OCI-LY1 (cell line): Measurements from ENCODE around the gene FGF14.

Experiments used
- EZH2 ChIP-seq: fragments of 200-600 bp; sonication (generic), shearing (Covaris generic); IDR thresholded peaks from 2 replicates; pipeline ENCODE4 v1.8.0; 2017; ENCODE audit warnings: borderline replicate concordance, mixed run types, mild to moderate bottlenecking, antibody characterized with exemption, low read length, moderate library complexity, mixed read lengths
- TF ChIP-seq, protein P1 (sequence below): fragments of 200-600 bp; sonication (generic), shearing (Covaris generic); IDR thresholded peaks from 2 replicates; pipeline ENCODE4 v1.5.1; 2017; ENCODE audit warnings: mild to moderate bottlenecking, antibody characterized with exemption, low read length, moderate library complexity, mixed read lengths

DNA sequence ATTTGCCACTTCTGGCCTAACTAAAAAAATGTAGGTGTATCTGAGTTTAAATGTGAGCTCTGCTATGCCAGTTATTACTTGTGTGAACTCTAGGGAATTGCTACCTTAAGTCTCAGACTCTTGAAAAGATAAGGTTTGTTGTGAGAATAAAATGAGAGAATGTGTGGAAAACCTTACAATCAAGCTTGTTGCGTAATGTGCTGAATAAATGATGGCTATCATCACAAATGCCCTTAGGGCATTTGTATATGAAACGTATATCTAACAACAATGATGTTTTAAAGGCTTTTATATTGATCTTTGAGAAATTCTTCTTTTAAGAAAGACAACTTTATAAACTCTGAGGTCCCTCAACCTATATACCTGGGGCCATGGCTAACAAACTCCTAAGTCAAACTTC, 564.6 kb downstream of the FGF14 start:
- TF ChIP-seq, protein P1, sequence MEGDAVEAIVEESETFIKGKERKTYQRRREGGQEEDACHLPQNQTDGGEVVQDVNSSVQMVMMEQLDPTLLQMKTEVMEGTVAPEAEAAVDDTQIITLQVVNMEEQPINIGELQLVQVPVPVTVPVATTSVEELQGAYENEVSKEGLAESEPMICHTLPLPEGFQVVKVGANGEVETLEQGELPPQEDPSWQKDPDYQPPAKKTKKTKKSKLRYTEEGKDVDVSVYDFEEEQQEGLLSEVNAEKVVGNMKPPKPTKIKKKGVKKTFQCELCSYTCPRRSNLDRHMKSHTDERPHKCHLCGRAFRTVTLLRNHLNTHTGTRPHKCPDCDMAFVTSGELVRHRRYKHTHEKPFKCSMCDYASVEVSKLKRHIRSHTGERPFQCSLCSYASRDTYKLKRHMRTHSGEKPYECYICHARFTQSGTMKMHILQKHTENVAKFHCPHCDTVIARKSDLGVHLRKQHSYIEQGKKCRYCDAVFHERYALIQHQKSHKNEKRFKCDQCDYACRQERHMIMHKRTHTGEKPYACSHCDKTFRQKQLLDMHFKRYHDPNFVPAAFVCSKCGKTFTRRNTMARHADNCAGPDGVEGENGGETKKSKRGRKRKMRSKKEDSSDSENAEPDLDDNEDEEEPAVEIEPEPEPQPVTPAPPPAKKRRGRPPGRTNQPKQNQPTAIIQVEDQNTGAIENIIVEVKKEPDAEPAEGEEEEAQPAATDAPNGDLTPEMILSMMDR: no peak
- no peak for TF ChIP-seq EZH2
